ENCODE results near the gene PPP3CA.

DNA sequence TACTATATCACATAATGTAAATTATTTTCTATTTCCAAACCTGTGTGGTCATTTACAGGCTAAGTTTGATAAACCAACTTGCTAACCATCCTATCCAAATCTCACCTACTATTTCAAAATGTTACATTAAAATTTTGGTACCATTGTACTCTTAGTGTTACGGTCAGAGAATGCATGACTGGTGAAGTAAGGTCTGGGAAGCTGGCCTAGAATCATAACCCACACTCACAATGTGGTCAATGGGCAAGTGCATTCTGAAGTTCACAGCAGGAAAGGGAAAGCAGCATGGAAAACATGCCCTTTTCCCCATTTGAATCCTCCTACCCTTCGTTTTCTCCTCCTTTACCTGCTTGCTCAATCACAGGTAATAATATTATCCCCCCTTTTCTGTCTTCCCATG is 54.4 kb downstream of the PPP3CA start:
- TF ChIP-seq EZH2 (IDR thresholded peaks at IDR 0.05; ENCODE audit: borderline replicate concordance, low read length) (no peak), CTCF (IDR thresholded peaks at IDR 0.05; ENCODE audit: low read length) (no peak)
